Peyer's patch (tissue), 4 donors: ENCODE measurements around the gene SV2B.

Source experiments
- CTCF ChIP-seq, 6 experiments: fragments of 450-650 bp in 4 of 6; fragments of 200-600 bp in 2 of 6; sonication (generic) in 1 of 6; IDR thresholded peaks; one replicate each; pipeline ENCODE4 v1.5.1; 2017 to 2019; ENCODE audit warnings: antibody characterized with exemption in 6 of 6, mild to moderate bottlenecking in 3 of 6, moderate library complexity in 1 of 6
- POLR2A ChIP-seq, 2 donors: fragments of 450-650 bp; IDR thresholded peaks; one replicate each; pipeline ENCODE4 v1.5.1; 2017; ENCODE audit warnings: antibody characterized with exemption in 2 of 2, mild to moderate bottlenecking in 2 of 2, moderate library complexity in 2 of 2

DNA sequence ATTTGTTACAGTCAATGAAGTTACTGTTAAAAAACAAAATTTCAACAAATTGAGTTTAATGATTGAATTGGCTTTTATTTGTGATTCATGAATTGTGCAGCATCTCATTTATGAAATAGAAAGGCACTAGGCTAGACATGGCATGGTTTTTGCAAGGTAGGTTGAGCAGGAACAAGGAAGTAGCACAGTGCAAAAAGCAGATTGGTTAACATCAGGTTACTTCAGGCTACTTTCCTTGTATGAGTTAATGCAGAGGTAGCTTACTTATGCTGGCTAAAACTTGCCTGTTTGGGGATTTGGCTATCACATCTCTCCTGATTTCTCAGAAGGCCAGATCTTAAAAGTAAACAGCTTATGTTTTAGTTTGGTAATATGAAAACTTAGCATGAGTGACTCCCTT, 23.0 kb upstream of the SV2B start:
- no peak for TF ChIP-seq CTCF (IDR thresholded peaks at IDR 0.05)
- no peak for TF ChIP-seq POLR2A (IDR thresholded peaks at IDR 0.05)
